ENCODE measurements around the gene SLC66A2.

Gene SLC66A2

DNA sequence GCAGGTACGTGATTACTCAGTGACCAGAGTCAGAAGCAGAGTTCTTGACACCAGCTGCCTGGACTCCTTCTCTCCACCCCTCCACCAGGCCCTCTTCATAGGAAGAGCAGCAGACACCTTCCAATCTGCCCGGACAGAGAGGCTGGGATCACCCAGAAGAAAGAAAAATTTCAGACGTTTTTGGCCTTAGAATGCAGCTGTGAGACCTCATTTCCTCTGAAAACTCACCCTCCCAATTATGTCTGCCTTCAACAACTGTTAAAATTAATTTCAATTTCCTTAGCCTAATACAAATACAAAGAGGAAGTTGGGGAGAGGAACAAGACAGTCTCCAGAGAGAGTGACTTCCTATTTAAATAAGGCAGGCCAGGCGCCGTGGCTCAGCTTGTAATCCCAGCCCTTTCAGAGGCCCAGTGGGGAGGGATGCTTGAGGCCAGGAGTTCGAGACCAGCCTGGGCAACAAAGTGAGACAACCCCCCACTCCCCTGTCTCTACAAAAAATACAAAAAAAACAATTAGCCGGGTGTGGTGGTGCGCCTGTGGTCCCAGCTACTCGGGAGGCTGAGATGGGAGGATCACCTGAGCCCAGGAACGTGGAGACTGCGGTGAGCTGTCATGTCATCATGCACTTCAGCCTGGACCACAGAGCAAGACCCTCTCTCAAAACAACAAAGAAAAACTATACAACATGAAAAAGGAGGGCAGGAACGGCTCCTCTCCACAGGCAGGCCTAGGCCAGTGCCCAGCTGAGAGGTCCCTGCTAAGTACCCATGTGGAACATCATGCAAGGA lies 1.6 kb downstream of the SLC66A2 start:
- FAIRE-seq: no peak

DNA sequence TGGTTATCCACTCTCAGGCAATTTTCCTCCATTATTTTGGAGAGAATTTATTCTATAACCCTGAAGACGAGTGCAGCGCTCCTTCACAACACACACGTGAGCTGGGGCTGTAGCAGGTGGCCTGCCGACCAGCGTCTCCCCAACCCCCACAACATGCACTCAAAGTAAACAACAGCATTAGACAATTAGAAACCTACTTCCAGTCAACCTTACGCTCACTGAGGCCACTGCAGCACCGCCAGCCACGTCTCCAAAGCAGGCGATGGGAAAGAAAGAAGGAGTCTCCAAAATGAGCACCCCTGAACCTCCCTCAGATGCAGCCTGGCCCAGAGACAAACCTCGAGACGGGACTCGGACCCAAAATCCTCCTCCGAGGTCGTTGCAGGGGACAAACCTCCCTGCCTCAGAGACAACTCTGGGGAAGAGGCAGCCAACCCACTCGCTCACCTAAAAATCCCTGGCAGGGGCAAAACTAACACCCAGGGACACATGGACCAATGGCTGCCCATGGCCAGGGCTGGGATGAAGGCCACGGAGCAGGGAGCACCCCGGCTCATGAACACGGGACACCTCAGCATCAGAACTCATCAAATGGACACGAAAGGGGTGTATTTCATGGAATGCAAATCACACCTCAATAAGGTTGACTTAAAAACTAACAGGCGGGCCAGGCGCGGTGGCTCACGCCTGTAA lies 2.6 kb downstream of the SLC66A2 start:
- no peak for FAIRE-seq

DNA sequence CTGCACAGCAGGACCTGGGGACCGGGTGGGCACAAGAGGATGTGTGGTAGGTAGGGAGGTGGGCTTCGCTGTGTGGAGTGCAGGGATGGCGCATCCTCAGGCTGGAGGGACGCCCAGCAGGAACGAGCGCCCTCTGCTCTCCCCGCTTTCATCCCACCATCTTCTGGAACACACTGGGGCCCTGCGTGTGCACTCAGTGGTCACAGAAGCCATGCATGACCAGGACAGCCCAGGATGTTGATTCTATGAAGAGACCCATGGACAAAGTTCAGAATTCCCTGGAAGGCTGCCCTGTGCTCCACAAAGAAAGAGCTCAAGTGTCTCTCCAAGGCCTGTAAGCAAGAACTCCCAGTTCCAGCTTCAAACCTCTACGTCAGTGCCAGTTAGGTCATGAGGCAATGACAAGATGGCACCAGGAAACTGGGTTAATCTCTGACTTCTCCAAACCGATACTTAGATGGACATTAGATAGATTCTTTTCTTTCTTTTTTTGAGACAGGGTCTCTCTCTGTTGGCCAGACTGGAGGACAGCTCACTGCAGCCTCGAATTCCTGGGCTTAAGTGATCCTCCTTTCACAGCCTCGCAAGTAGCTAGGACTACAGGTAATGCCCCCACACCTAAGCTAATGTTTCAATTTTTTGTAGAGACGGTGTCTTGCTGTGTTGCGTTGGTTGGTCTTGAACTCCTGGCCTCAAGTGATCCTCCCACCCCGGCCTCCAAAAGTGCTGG lies 3.4 kb downstream of the SLC66A2 start:
- no peak for FAIRE-seq

DNA sequence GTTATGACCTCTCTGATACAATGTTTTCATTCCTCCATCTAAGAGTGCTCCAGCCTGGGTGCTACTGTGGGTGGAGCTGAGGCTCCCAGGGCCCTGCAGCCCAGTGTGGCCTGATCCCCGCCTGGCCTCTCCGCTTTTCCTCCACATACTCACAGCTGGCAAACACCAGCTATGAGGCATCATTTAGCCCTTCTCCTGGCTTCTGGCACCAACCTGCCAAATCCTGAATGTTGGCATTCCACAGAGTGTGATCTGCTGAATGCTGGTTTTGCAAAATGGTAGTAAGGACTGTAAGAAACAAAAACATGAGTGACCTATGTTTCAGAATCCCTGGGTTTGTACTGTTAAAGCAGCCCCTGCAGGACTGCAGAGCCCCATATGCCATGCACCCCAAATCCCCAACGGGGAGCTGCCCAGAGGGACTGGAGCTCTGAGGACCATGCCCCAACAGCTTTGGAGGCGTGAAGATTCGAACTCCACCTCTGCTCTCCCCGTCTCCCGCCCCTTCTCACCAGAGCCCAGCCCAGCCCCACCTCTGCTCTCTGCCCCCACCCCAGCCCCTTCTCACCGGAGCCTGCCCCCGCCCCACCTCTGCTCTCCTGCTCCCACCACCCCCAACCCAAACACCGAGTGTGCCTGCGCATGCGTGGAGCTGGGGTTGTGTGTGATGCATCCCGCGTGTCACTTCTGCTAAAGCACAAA lies 4.2 kb downstream of the SLC66A2 start:
- FAIRE-seq: no peak

DNA sequence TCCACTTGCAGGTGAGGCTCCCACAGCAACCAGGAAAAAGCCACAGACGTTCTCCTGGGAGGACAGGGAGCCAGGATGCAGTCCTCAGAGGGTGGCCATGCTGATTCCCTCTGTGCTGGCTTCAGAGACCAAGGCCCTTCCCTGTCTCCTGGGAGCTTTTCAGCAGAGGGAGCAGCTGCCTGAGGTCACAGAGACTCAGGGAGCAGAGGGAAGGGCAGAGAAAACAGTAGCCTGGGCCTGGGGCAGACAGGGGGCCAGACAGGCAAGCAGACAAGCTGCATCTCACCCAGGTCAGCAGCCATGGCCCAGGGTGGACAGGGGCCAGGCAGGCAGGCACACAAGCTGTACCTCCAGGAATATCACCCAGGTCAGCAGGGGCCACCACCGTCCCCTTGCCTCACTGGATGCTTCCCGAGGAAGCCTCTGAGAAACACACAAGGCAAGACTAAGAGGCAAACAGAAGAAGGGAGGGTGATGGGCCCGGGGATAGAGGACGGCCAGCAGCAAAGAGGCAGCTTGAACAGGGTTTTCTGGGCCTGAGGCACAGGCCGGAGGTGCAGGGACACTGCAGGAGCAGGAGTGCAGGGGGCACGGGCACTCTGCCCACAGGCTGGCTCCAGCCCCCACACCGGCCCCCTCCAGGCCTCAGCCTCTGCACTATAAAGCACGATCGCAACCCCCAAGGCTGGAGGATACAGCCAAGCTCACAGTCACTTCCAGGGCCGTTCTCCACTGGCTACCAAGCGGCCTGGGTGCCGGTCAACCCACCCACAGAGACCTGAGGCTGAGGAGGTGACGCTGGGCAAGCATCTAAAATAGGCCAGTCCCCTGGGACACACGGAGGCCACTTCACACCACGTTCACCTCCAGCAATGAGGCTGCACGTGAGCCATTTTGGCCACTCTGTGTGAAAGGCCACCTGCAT lies 6.1 kb downstream of the SLC66A2 start:
- no peak for FAIRE-seq

DNA sequence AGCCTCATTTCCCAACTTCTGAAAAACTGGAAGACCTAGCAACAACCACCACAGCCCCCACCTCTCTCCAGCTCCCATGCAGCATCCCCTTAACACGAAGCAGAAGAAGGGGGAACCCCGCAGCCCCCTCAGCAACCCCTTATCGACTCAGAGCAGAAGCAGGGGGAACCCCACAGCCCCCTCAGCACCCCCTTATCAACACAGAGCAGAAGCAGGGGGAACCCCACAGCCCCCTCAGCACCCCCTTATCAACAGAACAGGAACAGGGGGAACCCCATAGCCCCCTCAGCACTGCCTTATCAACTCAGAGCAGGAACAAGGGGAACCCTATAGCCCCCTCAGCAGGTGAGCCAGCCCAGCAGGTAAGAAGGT lies 6.7 kb downstream of the SLC66A2 start:
- no peak for FAIRE-seq

DNA sequence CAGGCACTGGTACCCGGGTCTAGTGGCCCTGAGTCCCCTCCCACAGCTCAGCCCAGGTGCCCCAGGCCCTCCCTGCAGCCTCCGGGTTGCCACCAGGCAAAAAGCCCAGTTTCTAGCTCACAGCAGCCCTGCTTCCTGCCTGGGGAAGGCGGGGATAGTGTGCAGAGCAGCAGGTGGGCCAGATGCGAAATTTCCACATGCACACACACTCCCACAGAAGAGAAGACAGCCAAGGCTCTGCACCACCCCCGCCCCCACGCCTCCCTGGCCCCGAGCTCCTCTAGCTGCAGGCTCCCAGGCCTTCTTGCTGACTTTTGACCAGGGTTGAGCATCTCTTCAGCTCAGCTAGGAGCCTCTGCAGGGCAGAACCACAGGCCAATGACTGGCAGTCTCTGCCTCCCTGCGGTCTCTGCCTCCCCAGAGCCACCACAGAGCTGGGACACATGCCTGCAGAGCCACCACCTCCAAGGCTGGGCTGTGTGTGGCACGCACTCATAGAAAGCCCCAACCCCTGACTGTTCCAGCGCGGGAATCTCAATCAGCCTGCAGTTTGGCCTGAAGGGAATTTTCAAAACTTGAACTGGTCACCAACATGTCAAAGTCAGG lies 7.2 kb downstream of the SLC66A2 start:
- no peak for FAIRE-seq

DNA sequence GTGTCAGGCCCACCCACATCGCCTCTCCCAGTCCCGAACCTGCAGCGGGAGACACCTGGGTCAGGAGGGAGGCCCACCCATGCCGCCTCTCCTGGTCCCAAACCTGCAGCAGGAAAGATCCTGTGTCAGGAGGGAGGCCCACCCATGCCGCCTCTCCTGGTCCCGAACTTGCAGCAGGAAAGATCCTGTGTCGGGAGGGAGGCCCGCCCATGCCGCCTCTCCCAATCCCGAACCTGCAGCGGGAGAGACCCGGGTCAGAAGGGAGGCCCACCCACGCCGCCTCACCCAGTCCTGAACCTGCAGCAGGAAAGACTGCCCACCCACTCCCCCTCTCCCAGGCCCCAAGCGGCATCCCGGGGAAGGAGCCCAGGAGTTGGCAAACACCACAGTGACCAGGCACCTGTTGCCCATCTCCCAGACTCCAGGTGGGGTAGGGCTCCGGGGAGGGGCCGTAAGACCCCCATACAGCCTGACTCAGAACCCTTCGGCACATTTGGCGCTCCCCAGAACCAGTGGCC lies 7.8 kb downstream of the SLC66A2 start:
- FAIRE-seq: no peak

DNA sequence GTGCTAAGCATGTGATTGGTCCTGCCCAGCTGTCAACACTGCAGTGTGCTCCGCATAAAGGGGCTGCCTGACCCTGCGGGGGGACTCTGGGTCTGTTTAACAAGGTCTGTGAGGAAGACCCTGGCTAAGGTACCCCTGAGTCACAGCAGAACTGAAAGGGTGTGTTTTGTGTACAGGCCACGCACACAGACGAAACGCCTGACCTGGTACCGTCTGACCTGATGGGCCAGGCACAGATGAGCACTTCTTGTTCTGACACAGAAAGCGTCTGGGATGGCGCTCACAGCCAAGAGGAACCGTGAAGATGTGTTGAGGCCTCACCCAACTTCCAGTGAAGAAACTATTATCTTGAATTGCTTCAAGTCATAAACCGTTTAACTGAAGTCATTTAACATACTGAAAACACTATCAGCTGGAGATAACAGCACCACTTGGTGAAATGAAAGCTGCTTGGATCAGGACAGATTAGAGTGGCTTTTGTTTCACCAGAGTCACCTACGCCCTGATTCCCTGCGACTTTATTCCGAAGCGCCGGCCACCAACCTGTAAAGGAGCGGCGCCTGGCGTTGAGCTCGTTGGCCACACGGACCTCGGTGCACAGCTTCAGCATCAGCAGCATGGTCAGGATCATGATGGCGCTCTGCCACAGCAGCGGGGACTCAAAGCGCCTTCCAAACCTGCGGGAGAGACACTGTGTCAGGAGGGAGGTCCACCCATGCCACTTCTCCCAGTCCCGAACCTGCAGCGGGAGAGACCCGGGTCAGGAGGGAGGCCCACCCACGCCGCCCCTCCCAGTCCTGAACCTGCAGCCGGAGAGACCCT lies 8.5 kb downstream of the SLC66A2 start:
- no peak for FAIRE-seq

DNA sequence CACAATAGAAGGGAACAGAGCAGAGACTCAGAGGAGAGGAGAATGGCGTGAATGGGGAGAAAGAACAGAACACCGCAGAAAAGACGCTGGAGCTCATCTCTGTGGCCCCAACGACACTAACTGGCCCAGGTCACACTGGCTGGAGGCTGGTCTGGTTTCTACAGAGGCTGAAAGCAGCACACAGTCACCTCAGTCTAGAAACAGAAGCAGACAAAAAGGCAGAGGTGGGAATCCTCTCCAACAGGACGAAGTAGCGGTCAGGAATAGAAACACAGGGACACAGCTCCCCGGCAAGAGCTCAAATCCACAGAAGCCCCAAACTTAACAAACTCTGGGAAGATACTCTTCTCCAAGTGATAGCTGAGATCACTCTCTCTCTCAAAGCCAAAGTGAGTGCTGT lies 9.2 kb downstream of the SLC66A2 start:
- no peak for FAIRE-seq

DNA sequence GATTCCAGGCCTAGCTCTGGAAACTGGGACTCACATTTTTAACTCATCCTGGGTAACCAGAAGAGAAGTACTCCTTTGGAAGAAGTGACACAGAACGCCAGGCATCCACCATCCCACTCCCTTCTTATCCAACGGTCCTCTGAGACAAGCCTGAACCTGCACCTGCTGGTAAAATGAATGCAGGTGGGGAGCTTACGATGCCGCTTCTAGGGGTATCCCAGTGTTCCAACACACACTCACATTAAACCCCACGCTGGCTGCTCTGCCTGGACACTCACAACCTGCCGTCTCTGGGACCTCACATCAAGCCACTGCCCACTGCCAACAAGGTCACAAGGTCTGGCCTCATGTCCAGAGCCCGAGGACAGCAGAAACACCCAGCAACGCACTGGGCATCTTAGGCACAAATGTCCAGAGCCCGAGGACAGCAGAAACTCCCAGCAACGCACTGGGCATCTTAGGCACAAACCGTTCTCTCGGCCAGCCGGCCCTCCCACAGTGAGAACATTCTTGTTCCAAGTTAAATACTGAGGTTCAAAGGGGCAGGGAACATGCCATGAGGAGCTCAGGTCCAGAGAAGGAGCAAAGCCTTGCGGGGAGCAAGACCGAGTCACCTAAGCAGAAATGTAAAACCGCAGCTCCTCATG lies 9.9 kb downstream of the SLC66A2 start:
- no peak for FAIRE-seq

DNA sequence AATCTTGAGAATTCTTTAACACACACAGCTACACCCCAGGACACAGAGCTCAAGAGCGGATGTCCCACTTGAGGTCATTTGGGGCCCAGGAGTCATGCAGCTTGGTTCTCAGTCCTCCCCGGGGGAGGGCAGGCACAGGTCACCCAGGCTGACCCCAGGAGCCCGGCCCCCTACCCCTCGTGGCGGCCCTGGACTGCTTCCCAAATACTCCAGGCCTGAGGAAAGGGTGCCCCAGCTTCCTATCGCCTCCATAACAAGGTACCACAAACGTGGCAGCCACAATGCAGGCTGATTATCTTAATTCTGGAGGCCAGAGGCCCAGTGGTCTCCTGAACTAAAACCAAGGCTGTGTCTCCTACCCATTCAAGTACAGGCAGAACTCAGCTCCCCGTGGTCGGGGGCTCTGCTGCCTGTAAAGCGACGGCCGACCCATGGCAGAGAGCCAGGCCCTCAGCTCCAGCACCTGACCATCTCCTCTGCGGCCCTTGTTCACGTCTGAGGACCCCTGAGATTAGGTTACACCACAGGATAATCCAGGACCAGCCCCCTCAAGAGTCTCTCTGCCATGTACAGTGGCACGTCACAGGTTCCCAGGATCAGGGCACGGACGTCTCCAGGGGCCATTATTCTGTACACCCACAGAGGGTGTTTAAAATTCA lies 10.5 kb downstream of the SLC66A2 start:
- FAIRE-seq: no peak

DNA sequence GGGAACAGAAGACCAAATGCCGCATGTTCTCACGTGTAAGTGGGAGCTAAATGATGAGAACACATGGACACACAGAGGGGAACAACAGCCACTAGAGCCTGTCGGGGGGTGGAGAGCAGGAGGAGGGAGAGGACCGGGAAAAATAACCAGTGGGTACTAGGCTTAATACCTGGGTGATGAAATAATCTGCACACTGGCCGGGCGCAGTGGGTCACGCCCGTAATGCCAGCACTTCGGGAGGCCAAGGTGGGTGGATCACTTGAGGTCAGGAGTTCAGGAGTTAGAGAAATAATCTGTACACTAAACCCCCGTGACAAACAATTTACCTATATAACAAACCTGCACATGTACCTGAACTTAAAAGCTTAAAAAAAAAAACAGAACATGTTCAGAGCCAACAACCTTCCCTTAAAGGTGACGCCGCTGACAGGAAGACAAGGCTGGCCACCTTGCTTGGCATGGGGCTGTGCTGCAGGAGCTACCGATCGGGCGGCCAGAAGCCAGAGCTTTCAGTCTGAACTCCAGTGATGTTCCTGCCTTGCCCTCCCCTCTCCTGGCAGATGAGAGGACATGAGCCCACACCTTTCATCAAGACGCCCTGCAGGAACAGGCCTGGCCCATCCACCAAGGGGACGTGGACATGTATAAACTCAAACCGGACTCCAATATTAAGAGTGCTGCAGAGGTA lies 11.2 kb downstream of the SLC66A2 start:
- FAIRE-seq: no peak

DNA sequence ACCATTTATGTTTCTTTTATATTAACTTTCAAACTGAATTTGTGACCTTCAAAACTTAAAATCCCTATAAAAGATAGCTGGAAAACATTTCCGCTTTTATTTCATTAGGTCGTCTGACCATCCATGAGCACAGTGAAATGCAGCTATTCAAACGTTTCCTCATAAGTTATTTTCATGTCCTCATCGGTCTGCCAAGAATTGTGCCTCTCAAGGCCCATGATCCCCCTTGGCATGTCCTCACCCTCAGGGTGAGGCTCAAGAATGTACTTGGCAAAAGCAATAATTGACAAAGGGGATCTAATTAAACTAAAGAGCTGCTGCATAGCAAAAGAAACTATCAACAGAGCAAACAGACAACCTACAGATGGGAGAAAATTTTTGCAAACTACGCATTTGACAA lies 12.4 kb downstream of the SLC66A2 start:
- FAIRE-seq: no peak

DNA sequence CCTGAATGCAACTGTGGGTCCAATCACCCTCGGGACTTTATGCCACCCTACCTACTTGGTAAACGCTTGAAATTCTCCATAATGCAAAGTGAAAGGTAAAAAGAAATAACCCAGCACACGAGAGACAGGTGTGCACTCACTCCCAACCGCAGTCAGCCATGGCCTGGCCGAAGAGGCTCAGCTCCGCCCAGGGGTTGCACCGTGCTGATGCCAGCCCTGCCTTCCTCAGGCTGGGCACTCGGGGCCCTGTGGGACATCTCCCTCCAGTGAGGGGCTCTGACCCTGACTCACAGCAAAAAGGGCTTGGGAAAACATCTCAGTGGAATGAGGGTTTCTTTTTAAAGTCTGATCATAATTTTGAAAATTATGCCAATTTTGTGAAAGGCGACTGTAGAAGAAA lies 13.3 kb downstream of the SLC66A2 start:
- FAIRE-seq: no peak

DNA sequence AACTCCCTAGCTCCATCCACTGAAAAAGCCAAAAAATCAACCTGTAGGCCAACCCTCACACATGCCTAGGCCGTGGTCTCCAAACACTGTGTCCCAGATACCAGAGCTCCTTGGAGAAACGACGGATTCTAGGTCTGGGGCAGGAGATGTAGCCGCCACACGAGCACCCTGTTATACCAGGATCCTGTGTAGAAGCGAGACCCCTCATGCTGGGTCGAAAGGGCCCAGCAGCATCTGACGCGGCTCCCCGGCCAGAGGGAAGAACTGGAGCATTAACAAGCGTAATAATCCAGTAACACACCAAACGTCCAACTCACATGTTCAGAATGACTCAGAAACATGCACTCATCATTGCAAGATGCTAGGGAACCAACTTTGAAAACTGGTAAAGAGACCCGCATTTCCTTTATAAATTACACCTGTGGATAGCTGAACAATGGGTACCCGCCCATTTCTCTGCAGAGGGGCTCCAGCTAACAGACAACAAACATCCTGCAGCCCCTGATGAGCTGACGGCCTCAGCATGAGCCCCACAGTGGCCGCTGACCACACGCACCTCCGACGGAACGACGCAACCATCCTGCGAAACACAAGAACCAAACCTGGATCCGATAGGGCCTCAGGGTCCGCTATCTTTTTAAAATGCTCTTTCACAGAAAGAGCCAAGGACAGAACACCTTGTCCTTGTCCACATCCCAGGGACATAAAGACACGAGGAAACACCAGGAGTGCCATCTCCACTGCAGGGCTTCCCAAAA lies 14.2 kb downstream of the SLC66A2 start:
- FAIRE-seq: no peak

DNA sequence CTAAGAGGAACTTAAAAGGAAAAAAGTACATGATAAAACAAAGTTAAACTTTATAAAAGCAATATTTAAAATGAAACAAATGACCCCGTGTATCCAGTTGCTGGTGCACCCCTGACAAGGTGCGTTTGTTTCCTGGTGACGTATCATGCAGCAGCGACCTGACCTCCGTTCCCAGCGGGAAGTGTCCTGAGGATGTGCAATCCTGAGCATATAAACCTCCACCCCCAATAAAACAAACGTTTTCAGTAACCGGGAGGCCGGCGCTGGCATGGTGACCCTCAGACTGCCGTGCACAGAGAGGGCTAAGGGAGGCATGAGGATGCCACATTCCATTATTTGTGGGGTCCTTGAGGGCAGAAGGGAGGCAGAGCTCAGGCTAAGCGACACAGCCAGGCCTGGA lies 14.8 kb downstream of the SLC66A2 start:
- no peak for FAIRE-seq

DNA sequence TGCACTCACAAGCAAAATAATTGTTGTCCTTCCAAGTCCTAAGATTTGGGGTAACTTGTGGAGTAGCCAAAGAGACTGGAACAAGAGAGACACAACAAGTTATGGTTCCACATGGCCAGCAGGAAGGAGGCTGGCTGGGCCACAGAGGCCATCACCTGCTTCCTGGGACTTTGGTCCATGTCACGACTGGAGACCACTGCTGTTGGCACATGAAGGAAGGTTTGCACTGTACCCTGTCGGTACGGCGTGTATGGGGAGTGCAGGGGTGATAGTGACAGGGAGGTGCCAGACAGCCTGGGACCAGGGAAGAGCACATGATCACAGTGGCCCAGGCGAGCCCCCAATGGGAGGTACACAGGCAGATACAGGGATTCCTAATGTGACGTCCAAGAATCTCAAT lies 15.5 kb downstream of the SLC66A2 start:
- no peak for FAIRE-seq
